Measurements from ENCODE around the gene MGLL. TPM values are rescaled to one million over a fixed set of nuclear protein-coding genes. Genes with fewer than 3 reads are reported as not detected.
A peak's percentile ranks its signal among the peaks of the same experiment; 100 is the strongest.

The MGLL gene
- total RNA-seq, 1 experiment from 2014 or later = 0.94 TPM

DNA sequence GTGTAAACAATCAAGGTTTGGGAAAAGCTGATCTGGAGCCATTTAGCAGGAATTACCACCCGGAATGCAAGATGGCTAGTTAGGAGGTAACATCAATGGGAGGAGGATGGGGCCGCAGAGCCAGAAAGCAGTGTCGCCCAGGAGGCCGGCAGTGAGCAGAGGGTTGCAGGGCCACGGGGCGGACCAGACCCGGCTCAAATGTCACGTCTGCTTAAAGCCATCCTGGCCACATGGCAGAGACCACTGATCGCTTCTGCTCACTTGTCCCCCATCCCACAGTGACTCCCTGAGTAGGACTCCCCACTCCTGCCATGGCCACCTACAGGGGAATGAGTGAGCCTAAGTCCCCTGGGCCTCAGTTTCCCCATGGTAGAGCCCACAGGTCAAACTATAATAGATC is 18.2 kb downstream of the MGLL start:
- TF ChIP-seq ZNF232 (CRISPR knock-in tag; IDR thresholded peaks at IDR 0.05) = no peak
- no peak for TF ChIP-seq MXD4 (CRISPR knock-in tag; IDR thresholded peaks at IDR 0.05; ENCODE audit: borderline replicate concordance)
- TF ChIP-seq, protein P1, sequence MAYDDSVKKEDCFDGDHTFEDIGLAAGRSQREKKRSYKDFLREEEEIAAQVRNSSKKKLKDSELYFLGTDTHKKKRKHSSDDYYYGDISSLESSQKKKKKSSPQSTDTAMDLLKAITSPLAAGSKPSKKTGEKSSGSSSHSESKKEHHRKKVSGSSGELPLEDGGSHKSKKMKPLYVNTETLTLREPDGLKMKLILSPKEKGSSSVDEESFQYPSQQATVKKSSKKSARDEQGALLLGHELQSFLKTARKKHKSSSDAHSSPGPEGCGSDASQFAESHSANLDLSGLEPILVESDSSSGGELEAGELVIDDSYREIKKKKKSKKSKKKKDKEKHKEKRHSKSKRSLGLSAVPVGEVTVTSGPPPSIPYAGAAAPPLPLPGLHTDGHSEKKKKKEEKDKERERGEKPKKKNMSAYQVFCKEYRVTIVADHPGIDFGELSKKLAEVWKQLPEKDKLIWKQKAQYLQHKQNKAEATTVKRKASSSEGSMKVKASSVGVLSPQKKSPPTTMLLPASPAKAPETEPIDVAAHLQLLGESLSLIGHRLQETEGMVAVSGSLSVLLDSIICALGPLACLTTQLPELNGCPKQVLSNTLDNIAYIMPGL (CRISPR knock-in tag; IDR thresholded peaks at IDR 0.05) = no peak
- no peak for TF ChIP-seq GTF2I (CRISPR knock-in tag; conservative IDR thresholded peaks at IDR 0.05)
- no peak for TF ChIP-seq NFE2L1 (CRISPR knock-in tag; IDR thresholded peaks at IDR 0.05)
- TF ChIP-seq E2F1 (CRISPR knock-in tag; IDR thresholded peaks at IDR 0.05) = no peak
- no peak for TF ChIP-seq ATF1 (CRISPR knock-in tag; IDR thresholded peaks at IDR 0.05)
- TF ChIP-seq ZNF263 (CRISPR knock-in tag; IDR thresholded peaks at IDR 0.05; ENCODE audit: low read depth) = no peak
- no peak for TF ChIP-seq ZNF317 (CRISPR knock-in tag; IDR thresholded peaks at IDR 0.05; ENCODE audit: borderline replicate concordance, low read depth)
- TF ChIP-seq, protein P2, sequence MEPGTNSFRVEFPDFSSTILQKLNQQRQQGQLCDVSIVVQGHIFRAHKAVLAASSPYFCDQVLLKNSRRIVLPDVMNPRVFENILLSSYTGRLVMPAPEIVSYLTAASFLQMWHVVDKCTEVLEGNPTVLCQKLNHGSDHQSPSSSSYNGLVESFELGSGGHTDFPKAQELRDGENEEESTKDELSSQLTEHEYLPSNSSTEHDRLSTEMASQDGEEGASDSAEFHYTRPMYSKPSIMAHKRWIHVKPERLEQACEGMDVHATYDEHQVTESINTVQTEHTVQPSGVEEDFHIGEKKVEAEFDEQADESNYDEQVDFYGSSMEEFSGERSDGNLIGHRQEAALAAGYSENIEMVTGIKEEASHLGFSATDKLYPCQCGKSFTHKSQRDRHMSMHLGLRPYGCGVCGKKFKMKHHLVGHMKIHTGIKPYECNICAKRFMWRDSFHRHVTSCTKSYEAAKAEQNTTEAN (CRISPR knock-in tag; IDR thresholded peaks at IDR 0.05) = no peak
- TF ChIP-seq, protein P3, sequence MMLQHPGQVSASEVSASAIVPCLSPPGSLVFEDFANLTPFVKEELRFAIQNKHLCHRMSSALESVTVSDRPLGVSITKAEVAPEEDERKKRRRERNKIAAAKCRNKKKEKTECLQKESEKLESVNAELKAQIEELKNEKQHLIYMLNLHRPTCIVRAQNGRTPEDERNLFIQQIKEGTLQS (CRISPR knock-in tag; conservative IDR thresholded peaks at IDR 0.05) = no peak
- TF ChIP-seq JUN (CRISPR knock-in tag; IDR thresholded peaks at IDR 0.05) = no peak
- no peak for TF ChIP-seq FOXP1 (CRISPR knock-in tag; IDR thresholded peaks at IDR 0.05; ENCODE audit: borderline replicate concordance)
- TF ChIP-seq EMX1 (CRISPR knock-in tag; IDR thresholded peaks at IDR 0.05) = no peak
- TF ChIP-seq SOX15 (CRISPR knock-in tag; IDR thresholded peaks at IDR 0.05) = no peak
- TF ChIP-seq PRDM15 (CRISPR knock-in tag; IDR thresholded peaks at IDR 0.05) = no peak
- TF ChIP-seq, protein P4, sequence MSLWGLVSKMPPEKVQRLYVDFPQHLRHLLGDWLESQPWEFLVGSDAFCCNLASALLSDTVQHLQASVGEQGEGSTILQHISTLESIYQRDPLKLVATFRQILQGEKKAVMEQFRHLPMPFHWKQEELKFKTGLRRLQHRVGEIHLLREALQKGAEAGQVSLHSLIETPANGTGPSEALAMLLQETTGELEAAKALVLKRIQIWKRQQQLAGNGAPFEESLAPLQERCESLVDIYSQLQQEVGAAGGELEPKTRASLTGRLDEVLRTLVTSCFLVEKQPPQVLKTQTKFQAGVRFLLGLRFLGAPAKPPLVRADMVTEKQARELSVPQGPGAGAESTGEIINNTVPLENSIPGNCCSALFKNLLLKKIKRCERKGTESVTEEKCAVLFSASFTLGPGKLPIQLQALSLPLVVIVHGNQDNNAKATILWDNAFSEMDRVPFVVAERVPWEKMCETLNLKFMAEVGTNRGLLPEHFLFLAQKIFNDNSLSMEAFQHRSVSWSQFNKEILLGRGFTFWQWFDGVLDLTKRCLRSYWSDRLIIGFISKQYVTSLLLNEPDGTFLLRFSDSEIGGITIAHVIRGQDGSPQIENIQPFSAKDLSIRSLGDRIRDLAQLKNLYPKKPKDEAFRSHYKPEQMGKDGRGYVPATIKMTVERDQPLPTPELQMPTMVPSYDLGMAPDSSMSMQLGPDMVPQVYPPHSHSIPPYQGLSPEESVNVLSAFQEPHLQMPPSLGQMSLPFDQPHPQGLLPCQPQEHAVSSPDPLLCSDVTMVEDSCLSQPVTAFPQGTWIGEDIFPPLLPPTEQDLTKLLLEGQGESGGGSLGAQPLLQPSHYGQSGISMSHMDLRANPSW (CRISPR knock-in tag; conservative IDR thresholded peaks at IDR 0.05; ENCODE audit: low read depth) = no peak
- no peak for TF ChIP-seq CTCF (IDR thresholded peaks at IDR 0.05)
- TF ChIP-seq, protein P5, sequence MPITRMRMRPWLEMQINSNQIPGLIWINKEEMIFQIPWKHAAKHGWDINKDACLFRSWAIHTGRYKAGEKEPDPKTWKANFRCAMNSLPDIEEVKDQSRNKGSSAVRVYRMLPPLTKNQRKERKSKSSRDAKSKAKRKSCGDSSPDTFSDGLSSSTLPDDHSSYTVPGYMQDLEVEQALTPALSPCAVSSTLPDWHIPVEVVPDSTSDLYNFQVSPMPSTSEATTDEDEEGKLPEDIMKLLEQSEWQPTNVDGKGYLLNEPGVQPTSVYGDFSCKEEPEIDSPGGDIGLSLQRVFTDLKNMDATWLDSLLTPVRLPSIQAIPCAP (CRISPR knock-in tag; IDR thresholded peaks at IDR 0.05) = no peak
- no peak for TF ChIP-seq MAX (CRISPR knock-in tag; IDR thresholded peaks at IDR 0.05)
- no peak overlapping the region for H3K27ac Mint-ChIP-seq
- no peaks in the 10 kb centered on the region for H3K36me3 Mint-ChIP-seq
- peaks cover 7% of the 10 kb centered on the region for H3K9me3 Mint-ChIP-seq
- no peak overlapping the region for H3K4me3 Mint-ChIP-seq
- ChIA-PET POLR2A (no interaction called here), CTCF (no interaction called here)
- DNase-seq (ENCODE audit: low spot score) (no peak), ATAC-seq (peak; percentile 28; the same call in 1 of the 2 replicates)
- H3K4me1 Mint-ChIP-seq = peaks cover 4% of the 10 kb centered on the region
- no peaks in the 10 kb centered on the region; the same call in 1 of the 2 replicates for H3K27me3 Mint-ChIP-seq (ENCODE audit: low read depth)
